ENCODE data around the gene FCHSD2. TPM values are rescaled to one million over a fixed set of nuclear protein-coding genes. Genes with fewer than 3 reads are reported as not detected.

FCHSD2 gene
- total RNA-seq, 1 donor from 2014 or later = 16.3 TPM

DNA sequence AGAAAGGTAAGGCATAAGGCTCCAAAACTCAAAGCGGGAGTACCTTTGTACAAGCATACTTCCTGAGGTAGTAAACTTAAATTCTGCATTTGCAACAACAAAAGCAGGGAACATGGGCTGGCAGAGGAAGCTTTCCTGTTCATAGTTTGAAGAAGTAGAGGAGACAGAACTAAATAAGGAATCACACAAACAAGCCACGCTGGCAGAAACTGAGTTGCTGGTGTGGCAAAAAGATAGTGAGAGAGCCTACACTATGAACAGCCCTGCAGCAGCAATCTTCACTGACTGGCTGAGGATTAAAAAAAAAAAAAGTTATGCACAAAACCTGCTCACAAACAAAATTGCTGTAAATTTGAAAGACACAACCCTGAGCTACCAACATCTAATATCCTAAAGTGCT is 46.5 kb downstream of the FCHSD2 start:
- no peaks in the 10 kb centered on the region for H3K27me3 ChIP-seq
- TF ChIP-seq, protein P1, sequence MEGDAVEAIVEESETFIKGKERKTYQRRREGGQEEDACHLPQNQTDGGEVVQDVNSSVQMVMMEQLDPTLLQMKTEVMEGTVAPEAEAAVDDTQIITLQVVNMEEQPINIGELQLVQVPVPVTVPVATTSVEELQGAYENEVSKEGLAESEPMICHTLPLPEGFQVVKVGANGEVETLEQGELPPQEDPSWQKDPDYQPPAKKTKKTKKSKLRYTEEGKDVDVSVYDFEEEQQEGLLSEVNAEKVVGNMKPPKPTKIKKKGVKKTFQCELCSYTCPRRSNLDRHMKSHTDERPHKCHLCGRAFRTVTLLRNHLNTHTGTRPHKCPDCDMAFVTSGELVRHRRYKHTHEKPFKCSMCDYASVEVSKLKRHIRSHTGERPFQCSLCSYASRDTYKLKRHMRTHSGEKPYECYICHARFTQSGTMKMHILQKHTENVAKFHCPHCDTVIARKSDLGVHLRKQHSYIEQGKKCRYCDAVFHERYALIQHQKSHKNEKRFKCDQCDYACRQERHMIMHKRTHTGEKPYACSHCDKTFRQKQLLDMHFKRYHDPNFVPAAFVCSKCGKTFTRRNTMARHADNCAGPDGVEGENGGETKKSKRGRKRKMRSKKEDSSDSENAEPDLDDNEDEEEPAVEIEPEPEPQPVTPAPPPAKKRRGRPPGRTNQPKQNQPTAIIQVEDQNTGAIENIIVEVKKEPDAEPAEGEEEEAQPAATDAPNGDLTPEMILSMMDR (IDR thresholded peaks at IDR 0.05) = no peak
- H3K27ac ChIP-seq = peak overlapping the region; percentile 16 to 63
- H3K4me1 ChIP-seq = peaks cover 0 to 14% of the 10 kb centered on the region in 2 donors
- no peaks in the 10 kb centered on the region for H3K36me3 ChIP-seq
- no peak overlapping the region for H3K4me3 ChIP-seq
- intact Hi-C loops (cut with DNase I) = no loop called here
- no peak for DNase-seq (ENCODE audit: low spot score in 2 of 2)
- H3K9me3 ChIP-seq = no peaks in the 10 kb centered on the region

- intact Hi-C loops (cut with DNase I) = no loop called here
- Histone ChIP-seq H3K27me3 (no peaks in the 10 kb centered on the region), H3K4me3 (no peak overlapping the region), H3K36me3 (no peaks in the 10 kb centered on the region), H3K27ac (peak overlapping the region; percentile 1 to 41), H3K4me1 (peaks cover 0 to 22% of the 10 kb centered on the region in 2 donors), H3K9me3 (no peaks in the 10 kb centered on the region)
- no peak for DNase-seq (ENCODE audit: low spot score in 2 of 2)
- TF ChIP-seq, protein P1 (IDR thresholded peaks at IDR 0.05) = no peak
Measured at GRCh38 chr11:73091521-73092305, 50.4 kb downstream of the FCHSD2 start.

- Histone ChIP-seq H3K4me1 (peaks cover 0 to 13% of the 10 kb centered on the region in 2 donors), H3K9me3 (no peaks in the 10 kb centered on the region), H3K27me3 (no peaks in the 10 kb centered on the region), H3K4me3 (no peak overlapping the region), H3K27ac (peak overlapping the region; percentile 14 to 31), H3K36me3 (peaks cover 3 to 4% of the 10 kb centered on the region in 2 donors)
- TF ChIP-seq, protein P1 (IDR thresholded peaks at IDR 0.05) = no peak
- no peak for DNase-seq (ENCODE audit: low spot score in 2 of 2)
- intact Hi-C loops (cut with DNase I) = no loop called here
Measured at GRCh38 chr11:73087730-73088129, 54.4 kb downstream of the FCHSD2 start.

- no peak overlapping the region for H3K4me3 ChIP-seq
- TF ChIP-seq, protein P1 (IDR thresholded peaks at IDR 0.05) = no peak
- intact Hi-C loops (cut with DNase I) = no loop called here
- no peak for DNase-seq (ENCODE audit: low spot score in 2 of 2)
- peaks cover 0 to 13% of the 10 kb centered on the region in 2 donors for H3K4me1 ChIP-seq
- H3K9me3 ChIP-seq = no peaks in the 10 kb centered on the region
- peaks cover 4% of the 10 kb centered on the region in 2 donors for H3K36me3 ChIP-seq
- H3K27me3 ChIP-seq = no peaks in the 10 kb centered on the region
- H3K27ac ChIP-seq = peak overlapping the region in 1 of 2 donors; percentile 18
Measured at GRCh38 chr11:73085189-73085875, 56.8 kb downstream of the FCHSD2 start.

DNA sequence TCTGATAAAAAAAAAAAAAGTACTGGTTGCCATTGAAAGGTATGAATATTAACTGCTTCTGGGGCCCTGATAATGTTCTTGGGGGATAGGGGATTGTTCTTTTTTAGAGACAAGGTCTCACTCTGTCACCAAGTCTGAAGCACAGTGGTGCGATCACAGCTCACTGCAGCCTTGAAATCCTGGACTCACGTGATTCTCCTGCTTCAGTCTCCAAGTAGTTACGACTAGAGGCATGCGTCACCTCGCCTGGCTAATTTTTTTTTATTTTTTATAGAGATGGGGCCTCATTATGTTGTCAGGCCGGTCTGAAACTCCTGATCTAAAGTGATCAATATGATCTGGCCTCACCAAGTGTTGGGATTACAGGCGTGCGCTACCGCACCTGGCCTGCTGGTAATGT is 63.5 kb downstream of the FCHSD2 start:
- TF ChIP-seq, protein P1 (IDR thresholded peaks at IDR 0.05) = no peak
- no peaks in the 10 kb centered on the region for H3K9me3 ChIP-seq
- H3K4me3 ChIP-seq = no peak overlapping the region
- no peak overlapping the region for H3K27ac ChIP-seq
- H3K27me3 ChIP-seq = no peaks in the 10 kb centered on the region
- DNase-seq (ENCODE audit: low spot score in 2 of 2) = no peak
- intact Hi-C loops (cut with DNase I) = no loop called here
- peaks cover 3 to 4% of the 10 kb centered on the region in 2 donors for H3K36me3 ChIP-seq
- H3K4me1 ChIP-seq = no peaks in the 10 kb centered on the region
